ENCODE measurements around the gene MATN3. TPM values are rescaled to one million over a fixed set of nuclear protein-coding genes. Genes with fewer than 3 reads are reported as not detected.

MATN3 gene
- total and polyA plus RNA-seq, 2 of the 13 experiments (the other 11 are each of a cell fraction or from before 2014, with no cell fraction given) = 36.1 to 208 TPM

DNA sequence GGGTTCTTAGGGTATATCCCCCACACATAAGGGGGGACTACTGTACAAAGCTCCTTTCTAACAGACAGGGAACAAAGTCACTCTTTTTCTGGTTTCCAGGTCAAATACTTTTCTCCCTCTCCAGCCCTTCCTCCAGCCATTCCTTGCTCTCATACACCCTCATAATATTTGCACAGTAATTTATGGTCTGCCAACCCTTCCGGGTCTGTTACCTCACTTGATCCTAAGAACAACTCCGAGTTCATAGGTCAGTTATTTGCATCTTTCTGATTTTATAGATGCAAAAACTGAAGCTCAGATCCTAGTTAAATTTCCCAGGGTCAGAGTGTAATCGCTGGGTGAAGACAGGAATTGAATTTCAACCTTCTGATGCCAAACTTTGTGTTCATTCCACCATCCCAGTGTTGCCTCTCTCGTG, 14.8 kb upstream of the MATN3 start (continued):
- TF ChIP-seq HHEX (CRISPR knock-in tag; IDR thresholded peaks at IDR 0.05) = 0 out of 2 replicates have a peak, but pooled peaks have one; percentile 30
- TF ChIP-seq, protein P1, sequence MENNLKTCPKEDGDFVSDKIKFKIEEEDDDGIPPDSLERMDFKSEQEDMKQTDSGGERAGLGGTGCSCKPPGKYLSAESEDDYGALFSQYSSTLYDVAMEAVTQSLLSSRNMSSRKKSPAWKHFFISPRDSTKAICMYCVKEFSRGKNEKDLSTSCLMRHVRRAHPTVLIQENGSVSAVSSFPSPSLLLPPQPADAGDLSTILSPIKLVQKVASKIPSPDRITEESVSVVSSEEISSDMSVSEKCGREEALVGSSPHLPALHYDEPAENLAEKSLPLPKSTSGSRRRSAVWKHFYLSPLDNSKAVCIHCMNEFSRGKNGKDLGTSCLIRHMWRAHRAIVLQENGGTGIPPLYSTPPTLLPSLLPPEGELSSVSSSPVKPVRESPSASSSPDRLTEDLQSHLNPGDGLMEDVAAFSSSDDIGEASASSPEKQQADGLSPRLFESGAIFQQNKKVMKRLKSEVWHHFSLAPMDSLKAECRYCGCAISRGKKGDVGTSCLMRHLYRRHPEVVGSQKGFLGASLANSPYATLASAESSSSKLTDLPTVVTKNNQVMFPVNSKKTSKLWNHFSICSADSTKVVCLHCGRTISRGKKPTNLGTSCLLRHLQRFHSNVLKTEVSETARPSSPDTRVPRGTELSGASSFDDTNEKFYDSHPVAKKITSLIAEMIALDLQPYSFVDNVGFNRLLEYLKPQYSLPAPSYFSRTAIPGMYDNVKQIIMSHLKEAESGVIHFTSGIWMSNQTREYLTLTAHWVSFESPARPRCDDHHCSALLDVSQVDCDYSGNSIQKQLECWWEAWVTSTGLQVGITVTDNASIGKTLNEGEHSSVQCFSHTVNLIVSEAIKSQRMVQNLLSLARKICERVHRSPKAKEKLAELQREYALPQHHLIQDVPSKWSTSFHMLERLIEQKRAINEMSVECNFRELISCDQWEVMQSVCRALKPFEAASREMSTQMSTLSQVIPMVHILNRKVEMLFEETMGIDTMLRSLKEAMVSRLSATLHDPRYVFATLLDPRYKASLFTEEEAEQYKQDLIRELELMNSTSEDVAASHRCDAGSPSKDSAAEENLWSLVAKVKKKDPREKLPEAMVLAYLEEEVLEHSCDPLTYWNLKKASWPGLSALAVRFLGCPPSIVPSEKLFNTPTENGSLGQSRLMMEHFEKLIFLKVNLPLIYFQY (CRISPR knock-in tag; IDR thresholded peaks at IDR 0.05; ENCODE audit: borderline replicate concordance) = 0 out of 2 replicates have a peak, but pooled peaks have one; percentile 43
- no peak for TF ChIP-seq DNMT1 (CRISPR knock-in tag; IDR thresholded peaks at IDR 0.05)
- no peak for TF ChIP-seq POLR2AphosphoS2 (IDR thresholded peaks at IDR 0.05; ENCODE audit: low read depth, low read length)
- peak; percentile 21 for TF ChIP-seq ASH2L (IDR thresholded peaks at IDR 0.05; ENCODE audit: insufficient read length, low read depth, low read length)
- TF ChIP-seq ZNF383 (CRISPR knock-in tag; IDR thresholded peaks at IDR 0.05; ENCODE audit: borderline replicate concordance) = no peak
- no peak for TF ChIP-seq ZNF207 (IDR thresholded peaks at IDR 0.05; ENCODE audit: borderline replicate concordance)
- TF ChIP-seq SMAD3 (CRISPR knock-in tag; IDR thresholded peaks at IDR 0.05) = 0 out of 2 replicates have a peak, but pooled peaks have one; percentile 26
- TF ChIP-seq, protein P2, sequence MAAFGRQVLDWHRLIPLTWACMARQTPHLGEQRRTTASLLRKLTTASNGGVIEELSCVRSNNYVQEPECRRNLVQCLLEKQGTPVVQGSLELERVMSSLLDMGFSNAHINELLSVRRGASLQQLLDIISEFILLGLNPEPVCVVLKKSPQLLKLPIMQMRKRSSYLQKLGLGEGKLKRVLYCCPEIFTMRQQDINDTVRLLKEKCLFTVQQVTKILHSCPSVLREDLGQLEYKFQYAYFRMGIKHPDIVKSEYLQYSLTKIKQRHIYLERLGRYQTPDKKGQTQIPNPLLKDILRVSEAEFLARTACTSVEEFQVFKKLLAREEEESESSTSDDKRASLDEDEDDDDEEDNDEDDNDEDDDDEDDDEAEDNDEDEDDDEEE (CRISPR knock-in tag; IDR thresholded peaks at IDR 0.05) = no peak
- no peak for TF ChIP-seq ISX (CRISPR knock-in tag; conservative IDR thresholded peaks at IDR 0.05)
- 0 out of 2 replicates have a peak, but pooled peaks have one; percentile 21 for TF ChIP-seq ESRRA (CRISPR knock-in tag; IDR thresholded peaks at IDR 0.05; ENCODE audit: low read depth)
- TF ChIP-seq ELF1 (CRISPR knock-in tag; IDR thresholded peaks at IDR 0.05) = peak; percentile 88
- no peak for TF ChIP-seq ZNF670 (CRISPR knock-in tag; IDR thresholded peaks at IDR 0.05; ENCODE audit: borderline replicate concordance)
- peak; percentile 45; the same call in 1 of the 2 replicates for TF ChIP-seq KMT2B (CRISPR knock-in tag; IDR thresholded peaks at IDR 0.05)
- TF ChIP-seq NR2C2 (CRISPR knock-in tag; IDR thresholded peaks at IDR 0.05; ENCODE audit: borderline replicate concordance) = peak; percentile 82
- peak; percentile 88 for TF ChIP-seq RARA (CRISPR knock-in tag; IDR thresholded peaks at IDR 0.05)
- 0 out of 2 replicates have a peak, but pooled peaks have one; percentile 23 for TF ChIP-seq GATAD1 (CRISPR knock-in tag; IDR thresholded peaks at IDR 0.05)
- no peak for TF ChIP-seq ZNF30 (CRISPR knock-in tag; IDR thresholded peaks at IDR 0.05)
- 0 out of 2 replicates have a peak, but pooled peaks have one; percentile 64 for TF ChIP-seq HMG20B (CRISPR knock-in tag; conservative IDR thresholded peaks at IDR 0.05)
- TF ChIP-seq, protein P3, sequence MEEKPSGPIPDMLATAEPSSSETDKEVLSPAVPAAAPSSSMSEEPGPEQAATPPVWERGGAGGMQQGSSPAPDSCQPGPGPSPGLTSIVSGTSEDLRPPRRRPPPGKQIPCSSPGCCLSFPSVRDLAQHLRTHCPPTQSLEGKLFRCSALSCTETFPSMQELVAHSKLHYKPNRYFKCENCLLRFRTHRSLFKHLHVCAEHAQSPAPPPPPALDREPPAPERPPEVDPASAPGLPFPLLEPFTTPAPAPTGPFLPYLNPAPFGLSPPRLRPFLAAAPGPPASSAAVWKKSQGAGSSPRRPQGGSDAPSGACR (CRISPR knock-in tag; IDR thresholded peaks at IDR 0.05) = no peak
- 0 out of 2 replicates have a peak, but pooled peaks have one; percentile 47 for TF ChIP-seq NFKBIZ (CRISPR knock-in tag; IDR thresholded peaks at IDR 0.05)
- TF ChIP-seq ZNF768 (CRISPR knock-in tag; IDR thresholded peaks at IDR 0.05) = no peak
- no peak for TF ChIP-seq ZNF292 (CRISPR knock-in tag; IDR thresholded peaks at IDR 0.05; ENCODE audit: borderline replicate concordance, low read depth)

Measured in HepG2 (cell line).